ENCODE measurements around the gene HYI.
"Not testable (repeated sequence)": the region's sequence is repeated elsewhere in the genome, so short reads cannot be mapped to it uniquely, and the experiment has no call there.

GRCh38 chr1:43501806-43502205, 48.1 kb upstream of the HYI start:
- TF ChIP-seq CTCF (IDR thresholded peaks at IDR 0.05; ENCODE audit: low read depth, low read length, missing input control); YY1 (IDR thresholded peaks at IDR 0.05); JUND (IDR thresholded peaks at IDR 0.05); REST (IDR thresholded peaks at IDR 0.05): not testable (repeated sequence)
- TF ChIP-seq, protein P1, sequence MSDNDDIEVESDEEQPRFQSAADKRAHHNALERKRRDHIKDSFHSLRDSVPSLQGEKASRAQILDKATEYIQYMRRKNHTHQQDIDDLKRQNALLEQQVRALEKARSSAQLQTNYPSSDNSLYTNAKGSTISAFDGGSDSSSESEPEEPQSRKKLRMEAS (IDR thresholded peaks at IDR 0.05): not testable (repeated sequence)

All from liver (tissue), 3 donors.